ENCODE results near the gene MARK3.
"Not testable (repeated sequence)": the region's sequence is repeated elsewhere in the genome, so short reads cannot be mapped to it uniquely, and the experiment has no call there.

Gene MARK3
- total RNA-seq, result 150 to 208 (median 166) reads per million in 4 experiments

- peak; percentile 91 for DNase-seq
These were observed at the start of gene MARK3 for GRCh38 chr14:103385152-103385928. TSS of gene MARK3 (plus strand) at chr14:103385415. CDS start at chr14:103386030, 615 bp downstream.

GRCh38 chr14:103336191-103336590, 49.0 kb upstream of the MARK3 start:
- no peak for DNase-seq

DNA sequence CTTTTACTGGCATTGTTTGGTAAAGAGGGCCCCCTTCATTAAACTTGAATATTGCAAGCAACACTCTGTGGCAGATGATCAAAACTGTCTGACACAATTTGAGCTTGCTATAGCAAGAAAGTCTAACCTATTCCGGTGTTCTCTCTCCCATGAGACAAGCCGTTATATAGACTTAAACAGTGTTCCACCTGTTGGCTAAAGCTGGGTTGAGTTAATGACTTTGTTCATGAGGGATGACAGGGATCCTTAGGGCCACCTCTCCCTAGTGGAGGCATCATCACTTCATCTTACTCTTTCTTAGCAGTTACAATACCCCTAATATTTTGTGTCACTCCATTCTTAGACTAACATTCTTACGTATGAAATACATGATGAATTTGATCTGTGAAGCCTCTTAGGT, 47.4 kb upstream of the MARK3 start:
- no peak for DNase-seq

DNA sequence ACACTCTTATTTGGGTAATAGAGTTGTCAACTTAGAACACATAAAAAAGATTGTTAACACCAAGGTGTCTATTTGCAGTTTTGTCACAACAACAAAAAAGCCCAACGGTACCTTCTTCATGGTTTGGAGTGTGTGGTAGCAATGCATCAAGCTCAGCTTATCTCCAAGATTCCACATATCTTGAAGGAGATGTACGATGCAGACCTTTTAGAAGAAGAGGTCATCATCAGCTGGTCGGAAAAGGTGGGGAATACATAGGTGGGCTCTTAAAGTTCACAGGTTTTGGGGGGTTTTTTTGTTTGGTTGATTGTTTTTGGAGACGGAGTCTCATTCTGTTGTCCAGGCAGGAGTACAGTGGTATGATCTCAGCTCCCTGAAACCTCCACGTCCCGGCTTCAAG, 45.7 kb upstream of the MARK3 start:
- no peak for DNase-seq

GRCh38 chr14:103340480-103341212, 44.6 kb upstream of the MARK3 start:
- no peak for DNase-seq

- DNase-seq, result no peak
These were observed 43.7 kb upstream of the MARK3 start for GRCh38 chr14:103341250-103342129.

GRCh38 chr14:103343164-103343879, 41.9 kb upstream of the MARK3 start:
- DNase-seq, result no peak

DNA sequence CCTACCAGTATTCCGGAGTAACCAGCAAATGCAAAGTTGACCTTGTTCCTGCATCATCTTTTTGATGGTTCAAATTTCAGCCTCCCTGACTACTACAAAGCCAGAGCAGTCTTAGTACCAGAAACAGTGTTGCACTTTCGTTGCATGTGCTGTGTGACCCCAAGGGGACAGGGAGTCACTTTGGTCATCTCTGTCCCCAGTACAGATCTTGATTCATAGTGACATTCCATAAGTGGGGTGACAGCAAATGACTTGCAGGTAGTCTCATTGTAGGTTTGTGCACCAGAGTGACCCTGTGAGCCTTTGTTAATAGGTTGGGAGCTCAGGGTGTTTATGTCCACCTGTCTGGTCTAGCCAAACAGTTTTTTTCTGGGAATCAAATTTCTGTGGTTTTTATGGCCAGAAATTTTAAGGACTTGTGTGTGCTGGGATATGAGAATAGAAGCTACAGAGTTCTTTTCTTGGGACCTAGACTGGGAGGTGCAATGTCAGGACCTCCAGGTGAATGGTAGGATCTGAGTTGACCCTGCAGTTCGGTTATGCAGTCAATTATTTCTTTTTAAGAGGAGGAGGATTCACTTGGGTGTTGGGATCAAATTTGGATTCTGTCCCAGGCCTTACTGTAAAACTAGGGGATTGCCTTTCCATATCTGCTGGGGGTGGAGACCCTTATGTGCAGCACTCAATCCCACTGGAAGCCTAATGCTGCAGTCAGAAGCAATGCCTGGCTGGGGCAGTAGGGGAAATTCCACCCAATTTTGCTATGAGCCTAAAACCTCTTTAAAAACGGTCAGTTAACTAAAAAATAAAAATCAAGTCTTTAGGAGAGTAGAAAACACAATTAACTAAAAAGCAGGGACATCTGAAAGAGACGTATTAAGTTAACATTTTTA, 41.1 kb upstream of the MARK3 start:
- no peak for DNase-seq

DNA sequence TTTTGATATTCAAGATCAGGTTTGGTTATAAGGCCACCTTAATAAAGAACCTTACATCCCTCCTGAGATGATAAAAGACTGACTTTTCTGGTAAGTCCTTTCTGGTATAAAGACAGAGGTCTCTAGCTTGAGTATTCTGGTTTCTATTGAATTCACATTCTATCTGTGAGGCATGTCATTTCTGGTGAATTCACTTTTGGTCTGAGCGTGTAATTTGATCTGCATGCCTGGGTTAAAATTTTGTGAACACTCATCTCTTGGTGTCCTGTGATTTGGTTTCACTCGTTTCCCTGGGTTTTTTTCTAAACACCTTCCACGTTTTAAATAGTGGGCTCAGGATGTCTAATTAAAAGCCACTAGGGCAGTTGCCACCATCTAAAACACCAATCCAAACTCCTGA, 38.9 kb upstream of the MARK3 start:
- no peak for DNase-seq

- DNase-seq, result no peak
These were observed 38.0 kb upstream of the MARK3 start for GRCh38 chr14:103347091-103347815.

DNA sequence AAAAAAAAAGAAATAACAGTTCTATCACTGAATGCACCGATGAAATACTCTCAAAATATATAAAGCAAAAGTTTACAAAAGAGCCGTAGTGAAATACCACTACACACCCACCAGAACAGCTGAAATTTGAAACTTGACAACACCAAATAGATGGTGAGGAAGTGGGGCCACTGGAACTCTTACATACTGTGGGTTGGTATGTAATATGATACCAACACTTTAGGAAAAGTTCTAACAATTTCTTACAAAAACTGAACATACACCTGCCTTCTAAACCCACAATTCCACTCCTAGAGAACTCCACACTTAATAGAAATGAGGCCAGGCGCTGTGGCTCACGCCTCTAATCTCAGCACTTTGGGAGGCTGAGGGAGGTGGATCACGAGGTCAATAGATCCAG, 37.1 kb upstream of the MARK3 start:
- no peak for DNase-seq

DNA sequence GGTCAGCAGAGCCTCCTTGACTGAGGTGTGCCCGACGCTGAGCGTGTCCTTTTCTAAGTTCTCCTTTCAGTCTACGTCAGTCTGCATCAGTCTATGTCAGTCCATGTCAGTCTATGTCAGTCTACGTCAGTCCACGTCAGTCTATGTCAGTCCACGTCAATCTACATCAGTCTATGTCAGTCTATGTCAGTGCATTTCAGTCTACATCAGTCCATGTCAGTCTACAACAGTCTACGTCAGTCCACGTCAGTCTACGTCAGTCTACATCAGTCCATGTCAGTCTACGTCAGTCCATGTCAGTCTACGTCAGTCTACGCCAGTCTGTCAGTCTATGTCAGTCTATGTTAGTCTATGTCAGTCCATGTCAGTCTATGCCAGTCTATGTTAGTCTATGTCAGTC, 35.2 kb upstream of the MARK3 start:
- DNase-seq, result no peak

- DNase-seq, result no peak
These were observed 31.9 kb upstream of the MARK3 start for GRCh38 chr14:103353362-103353761.

DNA sequence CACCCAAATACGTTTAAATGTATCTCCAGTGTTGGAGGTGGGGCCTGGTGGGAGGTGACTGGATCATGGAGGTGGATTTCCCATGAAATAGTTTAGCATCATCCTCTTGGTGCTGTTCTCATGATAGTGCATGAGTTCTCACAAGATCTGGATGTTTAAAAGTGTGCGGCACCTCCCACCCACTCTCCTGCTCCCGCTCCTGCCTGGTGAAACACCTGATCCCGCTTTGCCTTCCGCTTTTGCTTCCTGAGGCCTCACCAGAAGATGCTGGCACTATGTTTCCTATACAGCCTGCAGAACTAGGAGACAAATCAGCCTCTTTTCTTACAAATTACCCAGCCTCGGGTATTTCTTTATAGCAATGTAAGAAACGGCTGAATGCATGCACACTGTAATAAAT, 31.1 kb upstream of the MARK3 start:
- DNase-seq, result no peak

DNA sequence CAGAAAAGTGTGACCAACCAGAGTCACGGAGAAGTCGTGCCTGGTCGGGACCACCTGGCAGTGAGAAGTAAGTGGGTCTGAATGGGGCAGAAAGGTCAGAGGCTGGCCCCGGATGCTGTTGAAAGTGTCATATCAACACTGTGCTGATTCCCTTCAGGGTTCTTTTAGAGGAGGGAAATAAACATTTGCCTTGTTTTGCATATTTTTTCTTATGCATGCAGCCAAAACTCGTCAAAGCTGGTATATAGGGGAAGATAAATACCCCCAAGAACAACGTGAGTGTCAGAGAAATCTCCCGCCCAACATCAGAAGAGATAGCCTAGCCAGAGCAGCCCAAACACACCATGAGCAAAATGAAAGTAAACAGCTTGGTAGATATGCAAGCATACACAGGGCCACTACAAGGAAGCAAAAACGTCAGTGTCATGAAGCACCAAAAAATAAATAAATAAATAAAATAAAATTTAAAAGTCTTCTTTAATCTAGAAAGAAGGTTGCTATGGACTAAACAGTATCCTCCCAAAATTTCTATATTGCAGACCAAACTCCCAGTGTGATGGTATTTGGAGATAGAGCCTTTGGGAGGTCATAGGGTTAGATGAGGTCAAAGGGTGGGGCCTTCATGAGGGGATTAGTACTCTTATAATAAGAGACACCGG, 29.1 kb upstream of the MARK3 start:
- DNase-seq, result no peak

GRCh38 chr14:103357552-103357951, 27.7 kb upstream of the MARK3 start:
- DNase-seq, result not testable (repeated sequence)

GRCh38 chr14:103360548-103360947, 24.7 kb upstream of the MARK3 start:
- DNase-seq, result no peak

- DNase-seq, result no peak
These were observed 23.3 kb upstream of the MARK3 start for GRCh38 chr14:103361867-103362266.

- no peak for DNase-seq
These were observed 22.4 kb upstream of the MARK3 start for GRCh38 chr14:103362780-103363179.

GRCh38 chr14:103366741-103367140, 18.5 kb upstream of the MARK3 start:
- DNase-seq, result no peak
